ENCODE data around the gene PCDH1. TPM values are rescaled to one million over a fixed set of nuclear protein-coding genes. Genes with fewer than 3 reads are reported as not detected.
A peak's percentile ranks its signal among the peaks of the same experiment; 100 is the strongest.

Gene PCDH1
- total RNA-seq, 1 donor from 2014 or later = 6.3 TPM

- H3K36me3 Mint-ChIP-seq (ENCODE audit: unreplicated experiment) = no peaks in the 10 kb centered on the region
- H3K4me1 Mint-ChIP-seq (ENCODE audit: unreplicated experiment) = peaks cover 13% of the 10 kb centered on the region
- no peak for DNase-seq (ENCODE audit: extremely low spot score, unreplicated experiment)
Measured at GRCh38 chr5:141816598-141817399, 61.4 kb downstream of the PCDH1 start.

GRCh38 chr5:141815796-141816180, 62.4 kb downstream of the PCDH1 start:
- Mint-ChIP-seq H3K36me3 (ENCODE audit: unreplicated experiment) (no peaks in the 10 kb centered on the region), H3K9me3 (ENCODE audit: unreplicated experiment) (no peaks in the 10 kb centered on the region), H3K27me3 (ENCODE audit: unreplicated experiment) (peaks cover 44% of the 10 kb centered on the region), H3K27ac (ENCODE audit: unreplicated experiment) (no peak overlapping the region), H3K4me1 (ENCODE audit: unreplicated experiment) (peaks cover 6% of the 10 kb centered on the region), H3K4me3 (ENCODE audit: unreplicated experiment) (no peak overlapping the region)
- DNase-seq (ENCODE audit: extremely low spot score, unreplicated experiment) = no peak
- TF ChIP-seq CTCF (IDR thresholded peaks at IDR 0.05) = no peak

More at GRCh38 chr5:141816598-141817399, 61.4 kb downstream of the PCDH1 start:
- H3K4me3 Mint-ChIP-seq (ENCODE audit: unreplicated experiment) = no peak overlapping the region
- no peaks in the 10 kb centered on the region for H3K9me3 Mint-ChIP-seq (ENCODE audit: unreplicated experiment)
- TF ChIP-seq CTCF (IDR thresholded peaks at IDR 0.05) = no peak
- H3K27me3 Mint-ChIP-seq (ENCODE audit: unreplicated experiment) = peaks cover 37% of the 10 kb centered on the region
- H3K27ac Mint-ChIP-seq (ENCODE audit: unreplicated experiment) = no peak overlapping the region

DNA sequence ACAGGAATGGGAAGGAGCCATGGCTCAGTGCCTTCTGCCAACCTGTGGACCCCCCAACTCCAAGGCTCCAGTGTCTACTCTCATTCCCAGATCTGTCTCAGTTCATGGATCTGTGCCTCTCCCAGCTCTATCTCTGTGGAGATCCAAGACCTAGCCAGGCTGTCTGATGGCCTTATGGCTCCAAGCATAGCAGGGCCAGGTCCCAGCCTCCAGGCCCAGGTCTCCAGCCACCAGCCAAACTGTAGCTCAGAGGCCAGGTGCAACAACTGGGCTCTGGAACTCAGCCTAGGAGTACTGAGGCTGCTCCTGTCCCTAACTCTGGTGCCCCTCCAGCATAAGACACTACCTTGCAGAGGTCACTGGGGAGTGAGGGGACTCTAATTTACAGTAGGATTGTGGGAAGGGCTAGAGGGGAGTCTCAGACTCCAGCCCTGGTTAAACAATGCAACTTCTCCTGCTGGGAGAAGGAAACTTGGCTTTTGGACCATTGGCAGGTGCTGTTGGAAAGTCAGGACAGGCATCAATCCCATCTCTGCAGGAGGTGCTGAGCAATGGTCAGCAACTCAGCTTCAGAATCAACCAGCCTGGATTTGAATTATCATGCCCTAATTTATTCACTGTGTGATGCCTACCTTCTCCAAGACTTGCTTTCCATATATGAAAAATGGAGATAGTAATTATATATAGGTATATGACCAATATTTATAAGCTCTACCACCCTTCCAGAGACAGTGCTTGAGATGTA, 63.0 kb downstream of the PCDH1 start:
- Mint-ChIP-seq H3K4me3 (ENCODE audit: unreplicated experiment) (no peak overlapping the region), H3K27me3 (ENCODE audit: unreplicated experiment) (peaks cover 49% of the 10 kb centered on the region), H3K4me1 (ENCODE audit: unreplicated experiment) (peaks cover 5% of the 10 kb centered on the region), H3K27ac (ENCODE audit: unreplicated experiment) (no peak overlapping the region), H3K36me3 (ENCODE audit: unreplicated experiment) (no peaks in the 10 kb centered on the region), H3K9me3 (ENCODE audit: unreplicated experiment) (no peaks in the 10 kb centered on the region)
- no peak for TF ChIP-seq CTCF (IDR thresholded peaks at IDR 0.05)
- no peak for DNase-seq (ENCODE audit: extremely low spot score, unreplicated experiment)

DNA sequence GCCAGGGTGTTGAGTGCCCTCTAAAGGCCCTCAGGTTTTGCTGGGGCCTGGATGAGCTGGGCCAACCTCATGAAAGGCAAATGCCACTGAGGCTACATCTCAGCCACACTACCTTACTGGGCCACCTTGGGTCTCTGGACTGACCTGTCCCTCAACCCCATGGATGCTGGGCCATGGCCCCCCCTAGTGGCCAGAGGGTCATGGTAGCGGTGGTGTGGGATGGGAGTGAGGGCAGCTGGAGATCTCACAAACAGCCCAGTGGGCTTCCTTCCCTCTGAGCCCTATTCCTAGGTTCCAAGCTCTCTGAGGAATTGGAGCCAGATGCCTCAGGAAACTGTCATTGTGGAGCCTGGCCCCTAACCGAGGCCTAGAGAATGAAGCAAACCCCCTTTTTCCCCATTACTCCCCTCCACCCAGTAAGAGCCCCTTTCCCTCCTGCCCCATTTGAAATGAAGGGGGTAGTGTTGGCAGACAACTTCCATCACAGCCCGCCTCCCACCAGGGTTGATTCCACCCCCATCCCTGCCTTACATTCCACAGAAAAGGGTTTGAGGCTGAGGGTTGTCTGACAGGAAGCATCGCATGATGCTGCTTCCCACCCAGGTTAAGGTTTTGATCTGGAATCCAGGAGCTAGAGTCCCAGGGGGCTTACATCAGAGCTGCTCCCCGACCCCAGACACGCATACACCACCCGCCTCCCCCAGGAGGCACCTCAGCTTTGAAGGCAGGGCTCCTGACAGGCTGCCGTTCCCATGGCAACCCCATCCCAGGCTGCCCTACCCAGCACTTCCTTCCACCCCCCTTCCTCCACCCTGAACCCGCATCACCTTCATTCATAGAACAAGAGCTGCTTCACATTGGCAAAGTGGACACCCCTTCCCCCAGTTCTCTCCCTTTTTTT, 63.9 kb downstream of the PCDH1 start:
- H3K4me1 Mint-ChIP-seq (ENCODE audit: unreplicated experiment) = peaks cover 4% of the 10 kb centered on the region
- peak; percentile 46 for TF ChIP-seq CTCF (IDR thresholded peaks at IDR 0.05)
- no peaks in the 10 kb centered on the region for H3K36me3 Mint-ChIP-seq (ENCODE audit: unreplicated experiment)
- no peak for DNase-seq (ENCODE audit: extremely low spot score, unreplicated experiment)
- H3K27me3 Mint-ChIP-seq (ENCODE audit: unreplicated experiment) = peaks cover 52% of the 10 kb centered on the region
- no peak overlapping the region for H3K4me3 Mint-ChIP-seq (ENCODE audit: unreplicated experiment)
- H3K27ac Mint-ChIP-seq (ENCODE audit: unreplicated experiment) = no peak overlapping the region
- H3K9me3 Mint-ChIP-seq (ENCODE audit: unreplicated experiment) = no peaks in the 10 kb centered on the region
